Fibroblast of peridontal ligament (primary cell): ENCODE measurements around the gene ZC3H8.
"Not testable (repeated sequence)": the region's sequence is repeated elsewhere in the genome, so short reads cannot be mapped to it uniquely, and the experiment has no call there.

Experiments used
- DNase-seq: peaks from one replicate; pipeline ENCODE4 v3.0.0-alpha.2; 2010; ENCODE audit errors: extremely low read depth

Gene ZC3H8

DNA sequence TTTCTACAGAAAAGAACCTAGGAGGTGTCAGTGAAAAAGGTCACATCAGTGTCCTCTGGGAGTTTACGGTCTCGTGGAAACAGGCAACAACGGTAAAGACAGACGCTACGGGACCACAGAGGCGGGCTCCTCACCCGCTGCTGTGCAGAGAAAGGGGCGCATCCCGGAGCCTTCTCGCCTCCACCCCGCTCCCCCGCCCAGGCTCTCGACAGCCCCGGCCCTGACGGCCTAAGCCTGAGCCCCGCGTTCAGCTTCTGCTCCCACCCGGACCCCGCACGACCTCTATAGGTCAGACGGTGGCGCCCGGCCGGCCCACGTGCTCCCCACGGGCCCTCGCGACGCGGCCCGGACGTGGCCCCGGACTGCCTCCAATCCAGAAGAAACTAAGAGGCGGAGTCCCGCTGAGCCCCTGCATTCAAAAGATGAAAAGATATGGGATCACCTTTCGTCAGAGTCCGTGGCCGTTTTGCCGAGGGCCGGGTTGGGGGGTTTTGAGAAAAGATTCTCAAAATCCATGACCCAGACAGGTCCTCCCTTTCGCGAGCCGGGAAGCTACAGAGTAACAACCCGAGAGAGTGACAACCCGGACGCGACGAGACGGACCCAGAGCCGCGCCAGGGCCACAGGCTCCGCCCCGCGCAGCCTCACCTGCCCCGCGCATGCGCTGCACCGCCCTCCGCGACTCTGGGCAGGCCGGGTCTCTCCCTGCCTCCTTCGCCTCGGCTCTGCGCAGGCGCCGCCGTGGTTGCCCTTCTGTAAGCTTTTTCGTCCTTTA, at the start of gene ZC3H8:
ZC3H8 (minus strand) TSS at position 577 of the 775 bp plus-strand sequence; CDS start at position 516, 61 bp downstream.
- DNase-seq, result peak; percentile 76

DNA sequence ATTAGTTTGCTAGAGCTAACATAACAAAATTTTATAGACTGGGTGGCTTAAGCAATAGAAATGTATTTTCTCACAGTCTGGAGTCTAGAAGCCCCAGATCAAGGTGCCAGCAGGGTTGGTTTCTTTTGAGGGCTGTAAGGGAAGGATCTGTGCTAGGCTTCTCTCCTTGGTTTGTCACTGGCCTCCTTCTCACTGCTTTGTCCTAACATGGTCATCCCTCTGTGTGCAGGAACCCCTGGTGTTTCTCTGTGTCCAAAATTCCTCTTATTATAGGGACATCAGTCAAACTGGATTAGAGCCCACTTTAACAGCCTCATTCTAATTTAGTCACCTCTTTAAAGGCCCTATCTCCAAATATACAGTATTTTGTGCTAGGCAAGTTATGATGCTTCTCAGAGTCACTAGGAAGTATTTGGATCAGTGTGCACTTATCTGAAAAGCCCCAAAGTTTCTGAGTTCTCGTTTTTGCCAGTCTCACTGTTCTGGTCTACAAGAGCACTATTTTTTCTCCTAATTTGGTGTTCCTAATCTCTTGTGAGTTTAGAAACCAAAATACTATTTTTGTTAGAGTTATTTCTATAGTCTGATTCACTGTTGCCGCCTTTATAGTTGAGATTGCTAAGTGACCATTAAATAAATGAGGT, 49.6 kb upstream of the ZC3H8 start:
- no peak for DNase-seq

- DNase-seq, result no peak
Measured at GRCh38 chr2:112301973-112302372, 47.1 kb upstream of the ZC3H8 start.

- DNase-seq, result no peak
Measured at GRCh38 chr2:112301171-112301584, 46.3 kb upstream of the ZC3H8 start.

DNA sequence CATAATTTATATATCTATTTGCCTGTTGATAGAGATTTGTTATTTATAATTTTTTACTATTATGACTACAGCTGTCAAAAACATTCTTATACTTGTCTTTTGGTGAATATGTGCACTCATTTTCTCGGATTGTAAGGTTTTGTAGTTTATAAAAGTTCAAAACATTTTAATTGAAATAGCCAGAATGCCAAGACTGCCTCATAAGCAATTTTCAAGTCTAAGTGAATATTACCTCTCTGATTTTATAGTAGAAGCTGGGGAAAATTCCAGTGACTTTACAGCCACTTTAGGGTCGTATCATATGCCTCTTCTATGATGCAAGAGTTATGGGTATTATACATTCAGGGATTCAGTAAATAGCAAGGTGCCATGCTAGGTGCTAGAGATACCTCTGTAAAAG, 41.6 kb upstream of the ZC3H8 start:
- no peak for DNase-seq

GRCh38 chr2:112295407-112296078, 40.7 kb upstream of the ZC3H8 start:
- DNase-seq, result peak; percentile 25

GRCh38 chr2:112293636-112294401, 39.0 kb upstream of the ZC3H8 start:
- DNase-seq, result no peak

- no peak for DNase-seq
Measured at GRCh38 chr2:112290648-112291047, 35.8 kb upstream of the ZC3H8 start.

DNA sequence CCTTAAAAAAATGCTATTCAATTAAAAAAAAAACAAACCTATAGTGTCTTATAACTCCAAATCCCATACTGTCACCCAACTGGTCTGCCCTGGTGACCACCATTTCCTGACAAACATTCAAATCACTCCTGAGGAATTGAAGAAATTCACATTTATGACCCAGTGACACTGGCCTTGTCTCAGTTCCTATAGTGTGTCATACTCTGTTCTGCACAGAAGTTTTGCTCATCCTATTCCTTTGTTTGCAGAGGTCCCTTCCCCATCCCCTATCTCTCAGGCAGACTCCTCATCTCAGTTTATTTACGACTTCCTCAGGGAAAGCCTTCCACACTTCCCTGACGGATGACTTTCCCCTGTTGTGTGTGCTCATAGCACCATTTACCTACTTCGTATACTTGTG, 35.2 kb upstream of the ZC3H8 start:
- no peak for DNase-seq

DNA sequence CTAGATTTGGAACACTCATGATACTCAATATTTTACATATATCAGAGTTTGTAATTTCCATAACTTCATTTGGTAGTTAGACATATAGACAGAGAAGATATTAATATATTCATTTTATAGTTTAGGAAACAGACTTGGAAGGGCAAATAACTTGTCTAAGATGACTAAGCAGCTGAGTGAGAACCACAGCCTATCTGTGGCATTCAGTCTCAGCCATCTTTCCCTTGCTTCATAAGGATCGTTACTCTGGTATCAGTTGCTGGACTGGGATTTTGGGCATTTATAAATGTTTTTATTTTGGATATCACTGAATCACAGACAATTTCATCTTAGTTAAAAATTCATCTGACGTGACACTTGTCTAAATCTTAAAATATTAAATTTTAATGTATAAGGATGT, 28.7 kb upstream of the ZC3H8 start:
- DNase-seq, result peak; percentile 25

DNA sequence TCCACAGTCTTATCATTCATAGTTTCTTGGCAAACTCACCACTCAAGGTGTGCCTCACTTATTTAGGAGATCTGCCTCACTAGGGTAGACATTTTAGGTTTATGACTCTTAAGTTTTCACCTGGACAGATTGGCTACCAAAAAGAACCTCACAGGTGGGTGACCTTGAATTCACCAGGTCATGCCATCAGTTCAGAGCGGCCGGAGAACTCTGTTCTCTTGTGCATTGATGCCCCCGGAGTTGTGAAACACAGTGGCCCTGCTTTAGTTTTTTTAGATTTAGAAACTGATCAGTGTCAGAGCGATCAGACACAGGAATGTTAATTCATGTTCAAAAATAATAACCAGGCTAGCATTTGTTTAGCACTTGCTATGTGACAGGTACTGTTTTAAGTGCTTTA, 27.2 kb upstream of the ZC3H8 start:
- not testable (repeated sequence) for DNase-seq

DNA sequence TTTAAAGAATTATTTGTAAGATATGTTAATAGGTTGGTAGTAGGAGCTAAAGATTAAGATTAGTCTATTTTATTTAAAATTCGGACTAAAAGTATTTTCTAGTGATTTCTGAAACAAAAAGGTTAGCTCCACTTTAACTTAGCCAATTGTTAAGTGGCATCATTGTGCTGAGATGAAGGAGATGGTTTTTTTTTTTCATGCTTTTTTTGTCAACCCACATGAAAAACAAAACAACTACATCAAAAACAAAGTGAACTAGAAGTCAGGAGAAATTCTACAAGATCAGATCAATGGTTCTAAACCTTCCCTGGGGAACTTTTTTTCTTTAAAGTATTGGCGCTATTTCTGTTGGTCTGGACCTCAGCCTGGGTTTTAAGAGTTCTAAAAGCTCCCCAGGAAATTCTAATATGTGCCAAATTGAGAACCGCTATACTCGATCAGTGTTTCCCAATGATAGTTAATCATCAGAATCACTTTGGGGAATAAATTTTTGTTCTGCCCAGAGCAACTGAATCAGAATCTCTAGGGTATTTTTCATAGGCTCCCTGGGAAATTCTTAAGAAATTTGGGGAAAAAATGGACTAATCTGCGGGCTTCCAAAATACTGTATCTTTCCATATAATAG, 22.9 kb upstream of the ZC3H8 start:
- peak; percentile 19 for DNase-seq

DNA sequence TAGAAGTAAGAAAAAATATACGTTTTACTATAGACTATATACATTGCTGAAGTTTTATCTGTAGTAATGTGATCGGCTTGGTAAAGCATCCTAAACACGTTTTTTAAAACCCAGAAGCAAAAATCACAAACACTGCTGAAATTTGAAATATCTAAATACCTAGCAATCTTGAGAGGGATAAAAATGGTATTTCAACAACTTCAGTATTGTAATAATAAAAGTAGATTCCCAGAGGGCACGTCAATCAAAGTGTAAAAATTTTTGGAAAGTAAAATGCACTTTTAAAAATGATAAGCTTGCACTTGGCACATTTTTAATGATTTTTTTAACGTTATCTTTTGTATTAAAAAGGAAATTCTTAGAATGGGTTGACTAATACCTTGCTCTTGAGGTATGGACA, 22.1 kb upstream of the ZC3H8 start:
- no peak for DNase-seq

DNA sequence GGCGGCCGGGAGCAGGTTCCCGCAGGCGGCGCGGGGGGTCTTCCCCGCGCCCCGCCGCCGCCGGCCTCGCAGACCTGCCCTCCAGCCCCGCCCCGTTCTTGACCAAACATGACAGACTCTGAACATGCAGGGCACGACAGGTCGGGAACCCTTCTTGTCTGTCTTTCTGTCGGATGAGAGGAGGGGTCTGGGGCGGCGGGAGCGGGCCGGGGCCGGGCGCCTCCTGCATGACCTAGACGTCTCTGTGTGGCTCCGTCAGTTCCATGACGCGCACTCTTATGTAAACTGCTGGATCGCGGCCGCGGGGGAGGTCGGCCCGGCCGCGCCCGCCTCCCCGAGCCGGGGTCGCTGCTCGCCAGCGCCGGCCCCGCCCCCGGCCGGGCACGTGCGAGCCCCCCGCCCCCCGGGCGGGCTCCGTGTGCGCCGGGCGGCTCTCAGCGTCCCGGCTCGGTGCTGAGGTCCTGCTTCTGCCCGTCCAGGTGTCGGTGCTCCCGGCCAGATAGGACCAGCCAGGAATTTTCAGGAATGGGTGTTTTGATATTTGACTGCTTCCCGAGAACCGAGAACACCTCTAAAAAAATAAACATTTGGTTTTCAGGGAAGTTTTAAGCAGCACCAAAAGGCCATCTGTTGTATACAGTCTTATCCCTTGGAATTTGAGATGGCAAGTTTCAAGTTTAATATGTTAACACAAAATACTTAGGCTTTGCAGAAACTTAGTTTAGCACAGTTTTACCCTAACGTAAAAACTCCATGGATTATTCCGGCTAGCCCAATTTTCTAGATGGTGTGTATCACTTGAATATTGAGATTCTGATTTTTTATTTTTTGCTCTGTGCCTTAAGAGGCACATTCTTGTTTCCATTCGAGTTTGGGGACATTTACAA, 21.3 kb upstream of the ZC3H8 start:
- peak; percentile 86 for DNase-seq

DNA sequence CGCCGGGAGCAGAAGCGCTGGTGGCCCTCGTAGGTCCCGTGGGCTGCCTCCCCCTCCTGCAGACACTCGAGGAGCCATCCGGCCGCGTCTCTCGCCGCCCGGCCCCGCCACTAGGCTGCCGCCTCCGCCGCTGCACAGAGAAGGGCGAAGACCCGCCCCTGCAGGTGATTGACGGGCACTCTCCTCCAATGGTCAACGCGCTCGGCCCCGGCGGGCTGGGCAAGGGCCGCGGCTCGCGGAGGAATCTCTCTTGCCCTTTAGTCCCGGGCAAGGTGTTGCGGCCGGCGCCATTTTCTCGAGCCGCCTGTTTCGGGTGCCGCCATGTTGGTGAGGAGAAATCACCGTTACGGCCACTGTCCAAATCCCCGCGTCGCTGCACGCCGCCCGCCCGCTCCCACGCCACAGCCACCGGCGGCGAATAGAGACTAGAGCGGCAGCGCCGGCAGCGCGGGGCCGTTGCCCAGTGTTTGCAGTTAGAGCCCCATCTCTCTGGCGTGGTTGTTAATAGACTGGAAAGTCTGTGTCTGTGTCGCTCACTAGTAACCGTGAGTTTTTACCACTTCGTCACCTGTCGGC, 20.6 kb upstream of the ZC3H8 start, which contains the start of gene ZC3H6:
ZC3H6 (plus strand) TSS at position 287 of the 576 bp plus-strand sequence. CDS start 398 bp downstream, outside the sequence.
- peak; percentile 98 for DNase-seq

- no peak for DNase-seq
Measured at GRCh38 chr2:112273349-112273748, 18.5 kb upstream of the ZC3H8 start.

DNA sequence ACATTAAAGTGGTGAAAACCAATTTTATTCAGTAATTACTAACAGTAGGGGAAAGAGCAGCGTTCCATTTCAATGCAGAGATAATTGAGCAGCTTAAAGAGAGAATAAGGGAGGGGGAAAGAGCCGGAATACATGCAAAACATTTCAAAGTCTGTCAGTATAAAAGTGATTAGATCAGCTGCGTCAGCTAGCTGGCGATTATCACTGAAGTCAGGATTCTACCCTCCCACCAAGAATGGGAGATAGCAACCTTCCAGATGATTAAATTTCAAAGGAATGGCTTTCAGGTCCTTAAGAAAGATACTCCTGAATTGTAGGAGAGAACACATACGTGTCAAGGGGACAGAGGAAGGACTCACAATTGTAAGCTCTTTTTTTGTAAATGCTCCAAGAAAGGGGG, 17.8 kb upstream of the ZC3H8 start:
- DNase-seq, result no peak

DNA sequence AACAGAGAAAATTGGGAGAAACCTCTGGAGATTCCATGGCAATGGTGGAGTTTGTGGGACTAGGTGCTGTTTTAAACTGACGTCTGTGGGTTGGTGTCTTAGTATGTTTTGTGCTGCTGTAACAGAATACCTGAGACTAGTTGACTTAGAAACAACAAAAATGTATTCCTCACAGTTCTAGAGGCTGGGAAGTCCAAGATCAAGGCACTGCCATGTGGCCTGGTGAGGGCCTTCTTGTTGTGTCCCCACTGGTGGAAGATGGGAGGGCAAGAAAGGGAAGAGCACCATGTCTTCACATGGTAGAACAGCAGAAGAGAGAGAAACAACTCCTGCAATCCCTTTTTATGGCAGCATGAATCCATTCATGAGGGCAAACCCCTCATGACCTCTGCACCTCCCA, 13.7 kb upstream of the ZC3H8 start:
- no peak for DNase-seq

DNA sequence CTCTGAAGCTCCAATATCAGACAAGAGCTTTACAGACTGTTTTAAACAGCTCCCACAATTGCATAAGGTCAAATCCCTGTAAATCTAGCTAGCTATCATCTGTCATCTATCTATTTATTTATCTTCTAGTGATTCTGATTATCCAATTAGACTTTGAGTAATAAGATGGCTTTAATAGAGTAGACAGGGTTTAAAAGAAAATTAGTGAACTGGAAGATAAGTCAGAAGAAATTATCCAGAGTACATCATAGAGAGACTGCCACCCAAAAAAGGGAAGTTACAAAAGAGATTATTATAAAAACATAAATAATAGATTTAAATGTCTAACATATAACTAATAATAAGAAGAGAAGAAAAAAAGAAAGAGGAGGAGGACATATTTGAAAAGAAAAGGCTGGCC, 8.0 kb upstream of the ZC3H8 start:
- no peak for DNase-seq

- no peak for DNase-seq
Measured at GRCh38 chr2:112260295-112260625, 5.4 kb upstream of the ZC3H8 start.
